GM21737 (cell line): ENCODE data around the gene MAPK6.
A peak's percentile ranks its signal among the peaks of the same experiment; 100 is the strongest.
"Not testable (repeated sequence)": the region's sequence is repeated elsewhere in the genome, so short reads cannot be mapped to it uniquely, and the experiment has no call there.

Experiments
- ATAC-seq: cut with Tn5 transposase; IDR thresholded peaks from one replicate; pipeline ENCODE4 v1.9.1; 2021; ENCODE audit warnings: mild to moderate bottlenecking, moderate library complexity; ENCODE audit not compliant: unreplicated experiment

Gene MAPK6

GRCh38 chr15:52078876-52079700, 60.1 kb downstream of the MAPK6 start:
- ATAC-seq, result no peak

- ATAC-seq, result no peak
Measured at GRCh38 chr15:52080031-52080430, 61.0 kb downstream of the MAPK6 start.

- ATAC-seq, result no peak
Measured at GRCh38 chr15:52080706-52081392, 61.8 kb downstream of the MAPK6 start.

GRCh38 chr15:52082197-52083036, 63.4 kb downstream of the MAPK6 start:
- ATAC-seq, result peak; percentile 68

- not testable (repeated sequence) for ATAC-seq
Measured at GRCh38 chr15:52083037-52083359, 64.0 kb downstream of the MAPK6 start.

- no peak for ATAC-seq
Measured at GRCh38 chr15:52083603-52084002, 64.6 kb downstream of the MAPK6 start.

GRCh38 chr15:52085299-52085698, 66.3 kb downstream of the MAPK6 start:
- ATAC-seq, result no peak

- ATAC-seq, result no peak
Measured at GRCh38 chr15:52086011-52086786, 67.2 kb downstream of the MAPK6 start.

- no peak for ATAC-seq
Measured at GRCh38 chr15:52090193-52090592, 71.2 kb downstream of the MAPK6 start.

- ATAC-seq, result no peak
Measured at GRCh38 chr15:52093167-52093538, 74.1 kb downstream of the MAPK6 start.

- ATAC-seq, result no peak
Measured at GRCh38 chr15:52093539-52094510, 74.8 kb downstream of the MAPK6 start.

- ATAC-seq, result no peak
Measured at GRCh38 chr15:52094811-52095584, 76.0 kb downstream of the MAPK6 start.

- ATAC-seq, result no peak
Measured at GRCh38 chr15:52095597-52096262, 76.7 kb downstream of the MAPK6 start.

- not testable (repeated sequence) for ATAC-seq
Measured at GRCh38 chr15:52096536-52096935, 77.5 kb downstream of the MAPK6 start.

- ATAC-seq, result no peak
Measured at GRCh38 chr15:52097180-52097579, 78.2 kb downstream of the MAPK6 start.

- ATAC-seq, result no peak
Measured at GRCh38 chr15:52098323-52098722, 79.3 kb downstream of the MAPK6 start.

- no peak for ATAC-seq
Measured at GRCh38 chr15:52099651-52100272, 80.7 kb downstream of the MAPK6 start.
